HG03159 (cell line): ENCODE measurements around the gene ACHE.
A peak's percentile ranks its signal among the peaks of the same experiment; 100 is the strongest.
"Not testable (repeated sequence)": the region's sequence is repeated elsewhere in the genome, so short reads cannot be mapped to it uniquely, and the experiment has no call there.

ENCODE experiments used
- ATAC-seq: cut with Tn5 transposase; IDR thresholded peaks from one replicate; pipeline ENCODE4 v1.9.1; 2021; ENCODE audit warnings: mild to moderate bottlenecking, moderate library complexity; ENCODE audit not compliant: unreplicated experiment

ACHE gene

GRCh38 chr7:100864263-100864845 lies 31.3 kb downstream of the ACHE start:
- ATAC-seq, result no peak

- ATAC-seq, result no peak
Measured at GRCh38 chr7:100863406-100863950, 32.2 kb downstream of the ACHE start.

- ATAC-seq, result no peak
Measured at GRCh38 chr7:100861616-100861985, 34.1 kb downstream of the ACHE start.

GRCh38 chr7:100860702-100861615 lies 34.7 kb downstream of the ACHE start:
- no peak for ATAC-seq

- ATAC-seq, result no peak
Measured at GRCh38 chr7:100859856-100860255, 35.8 kb downstream of the ACHE start.

GRCh38 chr7:100856871-100857282 lies 38.8 kb downstream of the ACHE start:
- no peak for ATAC-seq

- ATAC-seq, result no peak
Measured at GRCh38 chr7:100855515-100855914, 40.2 kb downstream of the ACHE start.

- ATAC-seq, result not testable (repeated sequence)
Measured at GRCh38 chr7:100854899-100855298, 40.8 kb downstream of the ACHE start.

- ATAC-seq, result no peak
Measured at GRCh38 chr7:100854146-100854895, 41.4 kb downstream of the ACHE start.

- ATAC-seq, result peak; percentile 86
Measured at GRCh38 chr7:100852048-100852872, 43.4 kb downstream of the ACHE start, which contains the start of gene SLC12A9. Gene SLC12A9 (plus strand): TSS chr7:100852713. CDS start chr7:100854198, 1,485 bp downstream.

GRCh38 chr7:100847360-100847759 lies 48.3 kb downstream of the ACHE start:
- no peak for ATAC-seq

- ATAC-seq, result no peak
Measured at GRCh38 chr7:100840470-100841100, 55.1 kb downstream of the ACHE start.
